Activated CD4-positive, alpha-beta T cell treated with anti-CD3 and anti-CD28 coated beads for 24 hours (primary cell): ENCODE measurements around the gene CD180.
A peak's percentile ranks its signal among the peaks of the same experiment; 100 is the strongest.

Experiments
- DNase-seq, 2 donors: peaks; one replicate each; pipeline ENCODE4 v3.0.0-alpha.2; 2020; ENCODE audit warnings: low read depth in 2 of 2

The CD180 gene

GRCh38 chr5:67211926-67212325, 15.3 kb upstream of the CD180 start:
- DNase-seq = no peak

- peak in 1 of 2 donors; percentile 70 for DNase-seq
These were observed 12.7 kb upstream of the CD180 start for GRCh38 chr5:67209141-67209771.

- DNase-seq = no peak
These were observed 11.8 kb upstream of the CD180 start for GRCh38 chr5:67208403-67208802.

GRCh38 chr5:67206929-67207328, 10.3 kb upstream of the CD180 start:
- peak; percentile 59 to 72 for DNase-seq

- DNase-seq = no peak
These were observed 9.9 kb upstream of the CD180 start for GRCh38 chr5:67206461-67206860.

GRCh38 chr5:67205981-67206380, 9.4 kb upstream of the CD180 start:
- no peak for DNase-seq

GRCh38 chr5:67204821-67205220, 8.2 kb upstream of the CD180 start:
- DNase-seq = no peak

GRCh38 chr5:67203701-67204074, 7.1 kb upstream of the CD180 start:
- no peak for DNase-seq

GRCh38 chr5:67202828-67203227, 6.2 kb upstream of the CD180 start:
- DNase-seq = no peak

GRCh38 chr5:67201897-67202549, 5.4 kb upstream of the CD180 start:
- no peak for DNase-seq

- DNase-seq = no peak
These were observed 4.4 kb upstream of the CD180 start for GRCh38 chr5:67200809-67201562.

- no peak for DNase-seq
These were observed 3.3 kb upstream of the CD180 start for GRCh38 chr5:67199859-67200258.

- no peak for DNase-seq
These were observed 2.3 kb upstream of the CD180 start for GRCh38 chr5:67198917-67199316.

- no peak for DNase-seq
These were observed 937 bp upstream of the CD180 start for GRCh38 chr5:67197536-67197935.

- DNase-seq = no peak
These were observed 958 bp downstream of the CD180 start for GRCh38 chr5:67195406-67196275.

- DNase-seq = no peak
These were observed 2.4 kb downstream of the CD180 start for GRCh38 chr5:67194166-67194565.

- DNase-seq = no peak
These were observed 3.2 kb downstream of the CD180 start for GRCh38 chr5:67193439-67193807.

- DNase-seq = no peak
These were observed 3.7 kb downstream of the CD180 start for GRCh38 chr5:67192719-67193438.

- no peak for DNase-seq
These were observed 5.7 kb downstream of the CD180 start for GRCh38 chr5:67190861-67191260.

GRCh38 chr5:67190410-67190809, 6.2 kb downstream of the CD180 start:
- DNase-seq = no peak

GRCh38 chr5:67189931-67190330, 6.7 kb downstream of the CD180 start:
- no peak for DNase-seq

- no peak for DNase-seq
These were observed 7.6 kb downstream of the CD180 start for GRCh38 chr5:67189079-67189354.
